DMS53 treated with DMSO at 0.1 percent for 48 hours (cell line): Measurements from ENCODE around the gene ZC3HAV1L.

Source experiments
- DNase-seq: peaks from one replicate; lab custom pipeline; 2025; ENCODE audit not compliant: unreplicated experiment; lab: John Stamatoyannopoulos, UW

ZC3HAV1L gene, protein sequence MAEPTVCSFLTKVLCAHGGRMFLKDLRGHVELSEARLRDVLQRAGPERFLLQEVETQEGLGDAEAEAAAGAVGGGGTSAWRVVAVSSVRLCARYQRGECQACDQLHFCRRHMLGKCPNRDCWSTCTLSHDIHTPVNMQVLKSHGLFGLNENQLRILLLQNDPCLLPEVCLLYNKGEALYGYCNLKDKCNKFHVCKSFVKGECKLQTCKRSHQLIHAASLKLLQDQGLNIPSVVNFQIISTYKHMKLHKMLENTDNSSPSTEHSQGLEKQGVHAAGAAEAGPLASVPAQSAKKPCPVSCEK

DNA sequence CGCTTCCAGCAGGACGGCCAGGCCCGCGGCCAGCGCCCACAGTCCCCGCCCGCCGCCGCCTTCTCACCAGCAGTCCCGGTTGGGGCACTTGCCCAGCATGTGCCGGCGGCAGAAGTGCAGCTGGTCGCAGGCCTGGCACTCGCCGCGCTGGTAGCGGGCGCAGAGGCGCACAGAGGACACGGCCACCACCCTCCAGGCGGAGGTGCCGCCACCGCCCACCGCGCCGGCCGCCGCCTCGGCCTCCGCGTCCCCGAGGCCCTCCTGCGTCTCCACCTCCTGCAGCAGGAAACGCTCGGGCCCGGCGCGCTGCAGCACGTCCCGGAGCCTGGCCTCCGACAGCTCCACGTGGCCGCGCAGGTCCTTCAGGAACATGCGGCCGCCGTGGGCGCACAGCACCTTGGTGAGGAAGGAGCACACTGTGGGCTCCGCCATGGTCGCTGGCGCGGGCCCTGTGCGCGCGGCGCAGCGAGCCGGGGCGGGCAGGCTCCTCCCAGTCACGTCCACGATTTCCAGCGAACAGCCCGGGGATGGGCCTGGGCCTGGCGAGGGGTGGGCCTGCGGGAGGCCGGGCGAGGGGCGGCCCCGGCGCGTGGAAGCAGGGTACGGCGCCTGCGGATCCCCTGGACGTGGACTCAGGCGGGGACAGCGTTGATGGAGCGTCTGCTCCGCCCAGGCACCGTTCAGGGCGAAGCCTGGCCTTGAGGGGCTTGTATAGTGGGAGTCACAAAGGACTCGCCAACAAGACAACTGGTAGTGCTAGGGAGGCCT is at the start of gene ZC3HAV1L:
Gene ZC3HAV1L, minus strand, starts transcription at position 457 of the 768 bp plus-strand sequence. Its CDS starts 25 bp downstream, at position 432.
- DNase-seq: peak; percentile 48

DNA sequence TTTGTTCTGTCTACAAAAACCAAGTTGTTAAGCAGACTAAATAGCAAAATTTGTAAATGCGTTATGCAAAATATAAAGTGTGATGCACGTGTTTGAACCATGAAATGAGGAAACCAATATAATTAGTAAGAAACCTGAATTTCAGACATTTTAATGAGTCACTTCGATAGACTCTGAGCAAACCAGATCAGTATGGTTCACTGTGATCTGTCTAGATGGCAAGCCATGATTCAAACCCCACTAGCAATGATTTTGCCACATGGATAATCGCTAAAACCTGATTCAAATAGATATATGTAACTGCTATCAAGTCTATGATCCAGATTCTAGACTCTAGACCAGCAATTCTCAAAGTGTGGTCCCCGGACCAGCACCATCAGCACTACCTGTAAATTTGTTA is 48.9 kb upstream of the ZC3HAV1L start:
- no peak for DNase-seq

DNA sequence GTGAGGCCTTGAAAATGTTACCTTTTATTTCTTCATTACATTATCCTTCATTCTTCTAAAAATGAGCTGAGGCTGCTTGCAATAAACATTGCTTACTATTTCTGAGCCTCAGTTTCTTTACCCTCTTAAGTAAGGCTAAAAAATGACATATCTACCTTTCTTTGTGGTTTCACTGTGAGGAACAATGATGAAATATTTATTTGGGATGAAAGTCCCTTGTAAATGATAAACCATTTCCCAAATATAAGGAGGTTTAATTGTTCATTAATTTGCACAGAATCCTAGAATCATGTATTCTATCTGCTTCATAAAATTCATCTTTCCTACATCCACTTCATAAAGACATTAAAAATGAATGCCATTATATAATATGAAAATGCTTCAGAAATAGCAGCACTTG is 45.7 kb upstream of the ZC3HAV1L start:
- DNase-seq: no peak

DNA sequence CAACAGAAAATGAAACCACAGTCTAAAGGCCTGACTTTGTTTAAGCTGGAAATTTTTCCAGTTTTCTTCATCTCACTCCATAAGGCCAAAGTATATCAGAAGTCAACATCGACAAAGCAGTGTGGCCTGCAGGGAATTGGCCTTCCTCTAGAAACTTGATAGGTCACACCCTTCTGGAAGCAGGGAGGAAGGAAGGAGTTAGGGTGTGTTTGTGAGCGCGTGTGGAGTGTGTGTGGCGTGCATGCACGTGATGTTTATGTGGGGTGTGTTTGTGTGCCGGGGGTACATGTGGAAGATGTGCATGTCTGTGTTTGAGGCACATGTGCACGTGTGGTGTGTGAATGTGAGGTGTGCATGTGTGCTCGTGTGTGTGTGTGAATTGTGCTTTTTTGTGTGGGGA is 45.1 kb upstream of the ZC3HAV1L start:
- DNase-seq: no peak

DNA sequence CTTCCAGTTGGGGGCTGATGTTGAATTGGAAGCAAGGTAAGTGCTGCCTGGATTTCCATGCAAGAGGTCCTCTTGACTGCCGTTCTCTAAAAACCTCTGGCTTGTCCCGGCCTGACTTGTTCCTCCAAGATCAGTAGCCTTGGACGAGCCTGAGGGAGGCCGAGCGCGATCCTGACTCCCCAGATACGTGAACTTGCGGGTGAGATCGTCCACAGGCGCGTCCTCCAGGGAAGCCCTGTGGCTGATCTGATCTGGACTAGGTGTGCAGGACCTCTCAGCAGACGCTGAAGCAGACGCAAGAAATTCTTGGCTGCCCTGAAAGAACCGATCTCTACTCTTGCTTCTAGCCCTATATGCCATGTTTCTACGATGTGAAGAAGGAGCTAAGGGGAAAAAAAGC is 44.0 kb upstream of the ZC3HAV1L start:
- DNase-seq: no peak

DNA sequence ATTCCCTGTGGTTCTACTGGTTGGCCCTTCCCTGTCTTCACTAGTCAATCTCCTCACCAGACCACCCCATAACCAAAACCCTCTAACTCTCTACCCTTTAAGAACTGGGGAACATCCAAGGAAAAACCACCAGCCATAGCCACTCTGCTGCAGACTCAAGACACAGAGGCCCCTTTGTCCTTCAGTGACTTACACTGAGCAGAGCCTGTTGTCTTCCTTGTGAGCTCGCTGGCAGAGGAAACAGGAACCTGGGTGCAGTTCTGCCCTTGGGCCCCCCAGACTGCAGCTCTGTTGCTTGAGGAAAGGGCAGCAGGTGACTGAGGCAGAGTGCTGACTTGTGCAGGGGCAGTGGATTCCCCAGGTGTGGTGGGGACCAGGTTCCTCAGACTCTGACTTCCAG is 43.1 kb upstream of the ZC3HAV1L start:
- DNase-seq: no peak

DNA sequence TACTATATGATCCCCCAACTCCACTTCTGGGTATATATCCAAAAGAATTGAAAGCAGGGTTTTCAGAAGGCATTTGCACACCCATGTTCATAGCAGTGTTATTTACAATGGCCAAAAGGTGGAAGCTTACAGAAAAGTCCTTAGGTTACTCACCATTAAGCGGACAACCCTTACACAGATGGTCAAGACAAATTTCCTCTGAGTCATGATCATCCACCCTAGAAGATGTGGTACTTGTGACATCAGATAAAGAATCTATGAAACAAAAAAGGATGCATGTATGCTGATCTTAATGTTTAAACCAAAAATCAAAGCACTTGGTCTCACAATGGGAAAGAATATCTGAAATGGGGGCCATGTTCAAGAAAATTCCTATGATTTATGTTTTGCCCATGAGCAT is 42.6 kb upstream of the ZC3HAV1L start:
- DNase-seq: no peak

DNA sequence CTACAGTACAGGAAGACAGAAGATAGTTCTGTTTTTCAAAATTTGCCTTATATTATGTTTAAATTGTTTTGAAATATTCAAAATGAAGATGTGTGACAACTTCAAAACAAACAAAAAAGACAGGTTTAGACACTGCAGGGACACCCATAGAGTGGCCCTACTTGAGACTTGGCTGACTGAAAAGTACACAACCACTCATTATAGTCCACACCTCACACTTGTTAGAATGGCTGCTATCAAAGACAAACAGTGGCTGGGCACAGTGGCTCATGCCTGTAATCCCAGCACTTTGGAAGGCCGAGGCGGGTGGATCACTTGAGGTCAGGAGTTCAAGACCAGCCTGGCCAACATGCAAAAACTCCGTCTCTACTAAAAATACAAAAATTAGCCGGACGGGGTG is 41.9 kb upstream of the ZC3HAV1L start:
- DNase-seq: peak; percentile 71

DNA sequence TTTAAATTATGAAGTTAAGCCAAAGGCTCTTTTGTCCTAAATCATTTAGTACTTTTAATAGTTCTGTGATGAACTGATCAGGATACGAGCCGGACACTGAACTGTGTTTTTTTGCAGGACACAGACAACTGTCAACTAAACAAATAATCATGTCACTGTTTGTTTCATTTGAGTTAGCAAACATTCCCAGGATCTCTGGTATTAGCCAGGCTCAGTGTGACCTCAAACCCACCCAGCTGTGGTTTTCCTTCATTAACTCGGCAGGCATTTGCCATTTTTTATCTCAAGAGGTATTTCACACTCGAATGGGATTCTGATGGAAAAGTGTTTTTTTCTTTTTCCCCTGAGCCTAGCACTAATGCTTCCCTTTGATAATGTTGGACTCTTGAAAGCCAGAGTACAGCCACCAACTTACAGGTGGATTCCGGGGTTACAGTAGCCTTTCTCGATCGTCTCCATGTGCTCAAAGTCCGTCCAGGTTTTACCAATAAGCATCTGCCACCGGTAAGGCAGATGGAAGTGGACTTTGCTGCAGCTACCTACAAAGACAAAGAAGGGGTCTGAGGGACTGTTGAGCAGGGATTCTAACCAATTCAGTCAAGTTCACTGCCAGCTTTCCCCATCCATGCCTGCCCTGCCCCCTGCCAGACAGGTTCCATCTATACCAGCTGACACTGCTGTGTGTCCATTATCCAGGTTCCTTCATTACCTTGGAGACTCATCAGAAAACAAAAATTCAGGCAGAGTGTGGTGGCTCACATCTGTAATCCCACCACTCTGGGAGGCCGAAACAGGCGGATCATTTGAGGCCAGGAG is 40.2 kb upstream of the ZC3HAV1L start:
- peak; percentile 73 for DNase-seq

DNA sequence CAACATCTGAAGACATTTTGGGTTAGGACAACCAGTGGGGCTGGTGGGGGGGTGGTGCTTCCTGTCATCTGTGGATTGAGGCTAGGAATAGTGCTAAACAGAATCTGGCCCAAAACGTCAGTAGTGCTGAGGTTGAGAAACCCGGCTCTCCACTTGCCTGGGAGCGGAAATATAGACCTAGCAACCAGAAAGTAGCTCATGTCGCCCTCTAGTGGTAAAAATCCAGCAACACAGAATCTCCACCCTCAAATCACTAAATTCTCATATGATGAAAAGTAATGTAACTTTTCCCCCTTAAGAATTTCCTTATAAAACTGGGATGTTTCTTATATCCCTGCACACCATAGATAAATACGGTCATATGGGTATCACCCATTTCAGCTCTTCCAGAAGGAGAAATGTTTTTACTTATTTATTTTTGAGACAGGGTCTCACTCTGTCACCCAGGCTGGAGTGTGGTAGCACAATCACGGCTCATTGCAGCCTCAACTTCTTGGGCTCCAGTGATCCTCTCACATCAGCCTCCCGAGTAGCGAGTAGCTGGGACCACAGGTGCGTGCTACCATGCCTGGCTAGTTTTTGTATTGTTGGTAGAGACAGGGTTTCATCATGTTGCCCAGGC is 39.3 kb upstream of the ZC3HAV1L start:
- DNase-seq: peak; percentile 80

DNA sequence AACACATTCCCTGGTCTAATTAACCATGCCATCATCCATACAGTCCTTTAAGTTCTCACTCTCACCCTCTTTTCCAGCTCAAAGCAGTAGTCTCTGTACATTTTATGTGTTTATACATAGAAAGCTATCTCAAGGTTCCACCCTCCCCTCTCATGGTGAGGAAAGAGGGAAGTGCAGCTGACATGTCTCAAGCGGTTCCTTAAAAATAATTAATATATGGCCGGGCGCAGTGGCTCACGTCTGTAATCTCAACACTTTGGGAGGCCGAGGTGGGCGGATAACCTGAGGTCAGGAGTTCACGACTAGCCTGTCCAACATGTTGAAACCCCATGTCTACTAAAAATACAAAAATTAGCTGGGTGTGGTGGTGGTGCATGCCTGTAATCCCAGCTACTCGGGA is 37.0 kb upstream of the ZC3HAV1L start:
- no peak for DNase-seq

DNA sequence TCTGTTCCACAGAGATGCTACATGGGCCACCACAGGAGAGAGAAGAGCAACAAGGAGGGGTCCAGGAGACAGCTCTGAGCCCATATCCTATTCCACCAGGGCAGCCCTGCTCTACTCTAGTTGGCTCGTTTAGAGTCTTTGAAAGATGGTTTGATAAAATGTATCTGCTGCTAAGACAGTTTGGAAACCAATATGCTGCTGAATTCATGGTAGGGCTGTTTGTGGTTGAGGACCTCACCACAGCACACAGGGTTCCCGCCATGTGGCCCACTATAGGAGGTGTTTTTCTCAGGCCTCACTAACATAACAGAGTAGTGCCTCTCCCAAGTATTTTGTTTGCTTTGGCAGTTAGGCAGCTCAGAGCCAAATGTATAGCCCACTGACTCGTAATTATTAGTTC is 35.8 kb upstream of the ZC3HAV1L start:
- no peak for DNase-seq

DNA sequence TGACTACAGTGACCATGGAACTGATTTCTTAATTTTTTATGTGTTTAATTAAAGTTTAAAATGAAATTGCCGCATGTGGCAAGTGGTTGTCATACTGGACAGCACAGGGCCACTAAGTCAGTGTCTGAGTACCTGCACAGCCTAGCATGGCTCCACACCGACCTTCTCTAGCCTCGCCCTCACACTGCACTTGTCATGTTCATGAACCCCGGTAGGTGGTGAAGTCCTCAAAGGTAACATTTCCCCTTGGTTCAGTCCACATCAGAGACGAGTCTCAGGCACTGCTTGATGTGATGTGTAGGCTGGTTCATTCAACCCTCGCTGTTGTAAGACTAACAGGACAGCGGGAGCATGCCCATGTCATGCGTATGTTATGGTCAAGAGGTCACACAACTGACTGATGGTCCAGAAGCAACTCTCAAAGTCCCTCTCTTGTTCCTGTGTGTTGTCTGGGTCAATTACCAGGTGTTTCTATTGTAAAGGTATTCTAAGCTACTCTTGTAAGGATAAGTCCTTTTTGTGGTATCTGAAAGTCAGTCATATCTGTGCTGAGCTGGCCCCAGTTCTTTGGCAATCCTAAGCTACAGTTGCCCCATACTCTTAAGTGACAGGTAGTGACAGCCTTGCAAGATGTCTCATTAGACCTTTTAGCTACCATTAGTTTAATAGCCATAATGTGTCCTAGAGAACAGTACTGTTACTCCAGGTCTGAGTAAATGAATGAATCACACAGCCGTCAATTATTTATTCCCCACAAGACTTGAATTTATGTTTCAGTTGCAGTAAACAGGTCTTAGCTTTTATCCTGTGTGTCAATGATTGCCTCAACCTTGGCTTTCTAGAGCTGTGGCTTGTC is 32.9 kb upstream of the ZC3HAV1L start:
- DNase-seq: no peak

DNA sequence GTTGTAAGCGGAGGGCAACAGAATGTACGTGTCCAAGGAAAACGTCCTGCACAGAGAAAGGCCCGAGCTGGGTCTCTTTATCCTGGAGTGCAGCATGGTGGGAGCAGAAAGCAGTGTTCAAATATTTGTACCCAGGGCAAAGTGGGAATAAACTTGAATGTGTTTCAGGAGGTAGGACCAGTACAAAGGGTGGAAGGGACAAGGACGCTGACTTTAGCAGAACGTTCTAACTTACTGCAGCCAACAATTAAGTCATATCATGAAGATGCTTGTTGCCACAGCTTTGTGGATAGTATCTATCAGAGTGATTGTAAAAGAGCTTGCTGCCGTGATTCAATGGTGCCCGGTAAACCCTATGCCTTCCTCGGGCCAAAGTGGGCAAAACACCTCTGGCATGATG is 30.5 kb upstream of the ZC3HAV1L start:
- no peak for DNase-seq

DNA sequence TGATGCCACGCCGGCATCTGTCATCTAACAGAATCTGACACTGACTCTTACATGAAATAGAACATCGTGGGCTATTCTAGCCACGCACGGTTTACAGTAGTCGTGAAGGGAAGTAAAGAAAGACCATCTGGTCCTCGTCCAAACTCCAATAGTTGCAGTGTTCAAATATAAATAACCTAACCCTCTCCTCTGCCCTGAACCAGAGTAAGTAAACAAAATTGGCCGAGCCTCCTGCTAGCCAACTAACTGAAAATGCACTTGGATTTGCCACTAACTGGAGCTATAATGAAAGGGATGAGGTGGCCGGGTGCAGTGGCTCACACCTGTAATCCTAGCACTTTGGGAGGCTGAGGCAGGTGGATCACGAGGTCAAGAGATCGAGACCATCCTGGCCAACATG is 29.5 kb upstream of the ZC3HAV1L start:
- DNase-seq: no peak

DNA sequence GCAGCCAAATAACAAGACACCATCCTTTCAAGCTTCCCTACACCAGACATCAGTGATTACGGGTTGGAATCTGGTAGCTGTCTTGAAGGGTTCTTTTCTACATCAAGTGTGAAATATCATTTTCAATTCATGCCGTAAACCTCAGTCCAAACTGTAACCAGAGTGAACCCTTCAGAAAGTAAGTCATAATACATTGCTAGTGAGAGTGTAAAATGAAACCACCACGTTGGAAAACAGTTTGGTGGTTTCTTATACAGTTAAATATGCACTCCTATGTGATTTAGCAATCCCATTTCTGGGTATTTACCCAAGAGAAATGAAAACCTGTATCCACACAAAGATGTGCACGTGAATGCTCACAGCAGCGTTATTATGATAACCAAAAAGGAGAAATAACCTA is 25.6 kb upstream of the ZC3HAV1L start:
- DNase-seq: no peak

DNA sequence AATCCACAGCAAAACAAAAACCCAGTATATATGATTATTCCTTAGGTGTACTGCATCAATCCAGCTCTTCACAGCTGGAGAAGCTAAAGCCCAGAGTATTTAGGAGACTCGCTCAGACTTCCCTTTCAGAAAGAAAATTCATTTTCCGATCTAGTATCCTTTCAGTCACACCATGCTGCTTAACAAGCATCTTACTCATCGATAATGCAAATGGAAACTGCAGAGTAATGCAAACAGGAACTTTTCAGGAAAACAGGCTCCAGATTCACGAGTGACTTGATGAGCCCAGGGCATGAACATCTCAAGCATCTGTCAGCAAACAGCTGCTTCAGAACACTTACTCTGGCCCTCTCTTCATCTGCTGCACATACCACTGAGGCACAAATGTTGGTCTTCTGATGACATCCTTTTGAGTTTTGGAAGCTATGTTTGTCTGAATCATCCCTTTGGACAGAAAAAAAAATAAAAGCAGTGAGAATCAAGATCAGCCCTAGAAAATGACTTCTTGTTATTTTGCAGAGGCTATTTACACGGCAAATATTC is 24.9 kb upstream of the ZC3HAV1L start:
- no peak for DNase-seq

DNA sequence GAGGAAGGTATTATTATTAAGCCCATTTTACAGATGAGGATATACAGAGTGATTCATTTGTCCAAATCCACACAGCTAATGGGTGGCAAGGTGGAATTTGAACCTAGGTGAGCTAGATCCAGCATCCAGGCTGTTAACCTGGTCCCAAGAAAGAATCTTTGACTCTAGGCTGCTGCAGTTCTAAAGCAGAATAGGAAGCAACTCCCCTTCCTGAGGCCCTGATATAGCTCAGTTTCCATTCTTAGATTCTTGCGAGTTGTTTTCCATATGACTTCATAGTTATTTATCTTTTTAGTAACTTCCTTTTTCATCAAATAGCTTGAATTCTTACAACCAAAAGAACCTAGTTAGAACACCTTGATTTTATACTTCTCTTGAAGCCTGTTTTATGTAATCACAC is 24.1 kb upstream of the ZC3HAV1L start:
- DNase-seq: no peak

DNA sequence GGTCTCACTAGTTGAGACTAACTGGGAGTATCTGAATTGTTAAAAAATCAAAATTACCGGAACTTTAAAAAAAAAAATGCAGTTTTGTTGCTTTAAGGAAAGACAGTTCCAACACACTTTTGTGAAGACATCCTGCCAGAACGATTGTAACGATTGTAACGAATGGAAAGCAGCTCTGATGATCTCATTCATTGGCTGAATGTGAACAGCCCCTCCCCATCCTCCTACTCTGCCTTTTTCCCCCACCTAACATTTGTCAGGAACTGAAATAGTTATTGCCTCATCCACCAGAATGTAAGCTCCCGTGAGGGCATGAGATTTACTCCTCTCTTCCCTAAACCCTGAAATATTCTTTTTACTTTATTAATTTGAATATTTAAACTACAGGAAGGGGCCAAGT is 23.1 kb upstream of the ZC3HAV1L start:
- no peak for DNase-seq

DNA sequence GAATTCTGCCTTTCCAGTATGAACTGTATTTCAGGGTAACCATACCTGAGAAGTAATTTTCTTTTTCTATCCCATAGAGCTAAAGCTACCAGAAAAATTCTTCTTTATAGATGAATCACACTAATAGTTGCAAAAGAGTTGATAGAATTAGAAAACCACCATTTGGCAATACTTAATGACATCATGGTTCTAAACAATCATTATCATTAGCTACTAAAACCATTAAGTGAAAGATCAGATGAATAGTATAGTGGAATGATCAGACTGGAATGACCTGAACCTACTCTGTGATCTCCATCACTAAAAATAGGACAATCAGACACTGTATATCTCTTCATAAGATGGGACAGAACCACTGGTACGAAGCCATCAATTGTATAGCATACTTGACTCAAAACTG is 19.8 kb upstream of the ZC3HAV1L start:
- DNase-seq: no peak
